ENCODE data around the gene TRPV3.
A peak's percentile ranks its signal among the peaks of the same experiment; 100 is the strongest.
"Not testable (repeated sequence)": the region's sequence is repeated elsewhere in the genome, so short reads cannot be mapped to it uniquely, and the experiment has no call there.

TRPV3 gene

DNA sequence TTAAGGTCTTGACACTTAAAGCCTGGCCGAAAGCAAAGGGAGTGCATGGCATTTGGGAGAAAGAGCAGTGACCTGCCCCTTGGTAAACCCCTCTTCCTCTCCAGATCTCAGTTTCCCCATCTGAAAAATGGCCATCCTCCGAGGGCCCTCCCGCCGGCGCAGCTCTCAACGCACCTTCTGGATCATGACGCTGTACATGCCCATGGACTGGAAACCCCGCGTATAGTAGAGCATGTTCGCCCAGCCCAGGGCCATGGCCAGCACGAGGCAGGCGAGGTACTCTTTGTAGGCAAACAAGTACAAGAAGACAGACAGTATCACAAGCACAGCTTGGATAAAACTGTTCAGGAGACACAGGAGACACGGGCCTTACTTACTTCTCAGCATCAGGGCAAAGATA, 33.6 kb downstream of the TRPV3 start:
- no peak for DNase-seq (ENCODE audit: low spot score)

DNA sequence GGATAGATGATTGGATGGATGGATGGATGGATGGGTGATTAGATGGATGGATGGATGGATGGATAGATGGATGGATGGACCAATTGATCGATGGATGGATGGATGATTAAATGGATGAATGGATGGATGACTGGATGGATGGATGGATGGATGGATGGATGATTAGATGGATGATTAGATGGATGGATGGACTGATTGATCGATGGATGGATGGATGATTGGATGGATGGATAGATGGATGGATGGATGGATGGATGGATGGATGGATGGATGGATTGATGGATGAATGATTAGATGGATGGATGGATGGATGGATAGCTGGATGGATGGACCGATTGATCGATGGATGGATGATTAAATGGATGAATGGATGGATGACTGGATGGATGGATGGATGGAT, 38.1 kb downstream of the TRPV3 start:
- not testable (repeated sequence) for DNase-seq (ENCODE audit: low spot score)

DNA sequence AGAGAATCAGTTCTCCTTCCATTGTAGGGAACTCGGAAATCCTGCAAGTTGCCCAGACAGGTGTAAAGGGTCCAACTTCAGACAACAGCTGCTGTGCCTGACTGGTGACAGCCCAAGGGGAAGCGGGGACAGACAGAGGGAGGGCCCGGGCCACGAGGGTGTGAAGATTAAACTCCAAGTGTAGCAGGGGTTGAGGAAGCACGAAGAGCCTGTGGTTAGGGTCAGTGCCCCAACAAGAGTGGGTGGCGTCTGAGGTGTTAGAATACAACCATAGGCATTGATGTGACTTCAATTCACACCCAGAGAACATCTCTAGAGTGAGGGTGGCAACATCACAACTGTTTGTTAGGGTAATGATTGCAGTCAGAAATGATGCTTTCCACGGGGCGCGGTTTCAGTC, 42.7 kb downstream of the TRPV3 start:
- no peak for DNase-seq (ENCODE audit: low spot score)

DNA sequence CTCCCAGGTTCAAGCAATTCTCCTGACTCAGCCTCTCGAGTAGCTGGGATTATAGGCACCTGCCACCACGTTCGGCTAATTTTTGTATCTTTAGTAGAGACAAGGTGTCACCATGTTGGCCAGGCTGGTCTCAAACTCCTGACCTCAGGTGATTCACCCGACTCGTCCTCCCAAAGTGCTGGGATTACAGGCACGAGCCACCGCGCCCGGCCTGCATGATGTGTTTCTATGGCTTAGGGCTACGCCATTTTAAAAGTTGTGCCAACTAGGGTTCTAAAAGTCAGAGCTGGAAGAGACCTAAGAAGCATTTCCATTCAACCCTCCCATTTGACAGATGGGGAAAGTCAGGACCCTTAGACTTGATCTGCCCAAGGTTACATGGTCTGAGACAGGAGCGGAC, 43.4 kb downstream of the TRPV3 start:
- DNase-seq (ENCODE audit: low spot score): not testable (repeated sequence)

DNA sequence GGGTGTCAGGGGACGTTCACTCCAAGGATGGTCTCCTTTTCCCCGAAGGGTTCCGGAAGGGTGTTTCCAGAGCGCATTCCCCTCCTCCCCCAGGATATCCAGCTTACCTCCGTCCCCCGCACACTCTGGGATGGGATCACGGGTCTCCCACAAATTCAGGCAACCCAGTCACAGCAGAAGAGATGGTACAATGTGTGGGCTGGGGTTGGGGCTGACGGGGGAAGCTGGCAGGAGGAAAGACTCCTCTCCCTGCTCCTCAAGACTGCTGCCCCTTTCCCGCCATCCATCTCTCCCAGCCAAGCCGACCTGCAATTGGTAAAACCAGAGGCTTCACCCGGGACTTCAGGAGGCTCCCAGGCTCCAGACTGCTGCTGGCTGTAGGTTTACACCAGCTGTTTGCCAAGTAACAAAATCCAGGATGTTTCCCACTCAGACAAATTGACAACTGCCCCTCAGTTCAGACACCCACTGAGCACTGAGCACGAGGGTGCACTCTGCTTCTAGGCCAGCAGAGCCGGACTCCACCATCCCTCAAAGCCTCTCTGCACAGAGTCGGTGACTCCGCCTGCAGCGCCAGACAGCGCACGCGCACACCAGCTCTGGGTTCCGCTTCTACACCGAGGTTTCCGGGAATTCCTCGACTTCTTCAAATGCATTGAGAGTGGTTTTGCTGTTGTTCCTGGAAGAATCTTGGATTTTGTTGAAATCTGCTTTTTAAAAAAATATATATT, 44.1 kb downstream of the TRPV3 start:
- no peak for DNase-seq (ENCODE audit: low spot score)

DNA sequence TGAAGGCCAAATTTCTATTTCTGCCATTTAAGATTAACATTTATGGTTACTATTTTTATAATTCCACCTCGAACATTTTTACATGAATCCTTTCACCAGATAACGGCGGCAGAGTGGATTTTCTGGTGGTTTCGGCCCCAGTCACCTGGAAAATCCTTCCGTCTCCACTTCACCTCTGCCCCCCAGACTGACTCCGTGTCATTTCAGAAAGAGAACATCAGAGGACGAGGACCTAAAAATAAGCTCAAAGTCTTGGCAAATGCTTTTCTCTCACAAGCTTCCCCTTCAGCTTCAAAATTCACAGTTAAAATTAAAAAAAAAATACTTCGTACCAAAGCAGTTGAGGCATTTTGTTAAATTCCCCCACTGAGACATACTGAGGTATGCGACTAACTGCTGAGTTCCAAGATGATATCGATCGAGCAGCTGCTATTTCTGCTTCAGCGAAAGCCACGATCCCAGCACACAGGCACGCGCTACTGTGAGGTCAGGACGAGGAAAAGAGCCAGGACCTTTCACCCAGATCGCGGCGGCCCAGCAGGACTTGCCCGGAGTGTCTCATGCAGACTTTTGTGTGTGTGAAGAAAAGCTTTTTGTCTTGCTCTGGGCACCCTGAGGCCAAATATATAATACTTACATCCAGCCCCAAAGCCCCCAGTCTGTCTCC, 45.0 kb downstream of the TRPV3 start:
- peak; percentile 24 for DNase-seq (ENCODE audit: low spot score)

DNA sequence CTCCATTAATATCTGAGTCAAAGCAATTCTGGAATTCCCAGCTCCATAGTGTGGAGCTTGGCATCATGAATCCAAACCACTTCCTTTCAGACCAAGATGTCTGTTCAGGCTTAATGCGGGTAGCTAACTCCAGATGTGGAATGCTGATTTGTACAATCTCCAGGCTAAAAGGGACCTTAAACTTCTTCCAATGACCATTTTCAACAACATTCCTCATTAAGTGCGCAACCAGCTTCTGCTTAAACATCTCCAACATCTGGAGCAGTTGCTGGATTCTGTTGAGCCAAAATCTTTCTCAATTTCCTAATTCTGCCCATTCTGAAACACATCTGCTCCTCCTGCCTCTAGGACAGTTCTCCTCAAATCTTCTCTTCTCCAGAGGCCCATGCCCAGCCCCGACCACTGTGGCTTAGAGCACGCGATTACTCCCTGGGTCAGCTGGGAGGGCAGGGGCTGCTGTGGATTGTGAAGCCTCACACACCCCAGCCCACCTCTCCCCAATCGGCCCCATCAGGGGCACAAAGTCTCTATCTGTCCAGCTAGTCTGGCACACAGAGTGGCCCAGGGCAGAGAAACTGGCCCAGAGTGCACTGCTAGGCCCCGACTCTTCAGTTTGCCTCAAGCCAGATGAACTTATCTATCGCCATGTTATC, 45.6 kb downstream of the TRPV3 start:
- DNase-seq (ENCODE audit: low spot score): no peak

DNA sequence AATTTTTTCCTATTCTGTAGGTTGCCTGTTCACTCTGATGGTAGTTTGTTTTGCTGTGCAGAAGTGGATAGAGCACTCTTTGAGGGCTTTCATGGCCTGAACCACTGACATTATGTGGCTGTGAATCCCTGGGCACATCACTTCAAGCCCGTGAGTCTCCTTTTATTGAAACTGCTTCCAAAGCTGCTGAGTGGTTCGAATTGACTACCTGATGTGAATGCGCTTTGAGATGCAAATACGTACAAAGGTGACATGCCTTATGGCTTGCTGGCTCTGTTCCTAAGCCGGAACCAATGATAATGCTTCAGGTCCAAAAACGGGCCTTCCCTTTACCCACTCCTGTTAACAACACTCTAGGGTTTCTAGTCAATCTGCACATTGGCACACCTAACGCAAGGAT, 47.5 kb downstream of the TRPV3 start:
- DNase-seq (ENCODE audit: low spot score): no peak

DNA sequence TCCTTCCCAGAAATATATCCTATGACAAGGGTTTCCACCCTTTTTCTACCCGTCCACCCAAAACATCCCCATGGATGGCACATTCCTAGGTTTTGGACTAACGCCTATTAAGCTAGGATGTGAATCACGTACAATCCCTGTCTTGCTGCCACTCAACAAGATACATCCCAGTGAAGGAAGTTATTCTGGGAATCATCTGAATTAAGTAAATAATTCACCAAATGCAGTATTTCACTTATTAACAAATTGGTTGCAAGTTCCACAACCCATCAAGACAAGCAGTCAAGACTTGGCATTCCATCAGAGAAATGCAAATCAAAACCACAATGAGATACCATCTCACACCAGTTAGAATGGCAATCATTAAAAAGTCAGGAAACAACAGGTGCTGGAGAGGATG, 49.7 kb downstream of the TRPV3 start:
- DNase-seq (ENCODE audit: low spot score): no peak

DNA sequence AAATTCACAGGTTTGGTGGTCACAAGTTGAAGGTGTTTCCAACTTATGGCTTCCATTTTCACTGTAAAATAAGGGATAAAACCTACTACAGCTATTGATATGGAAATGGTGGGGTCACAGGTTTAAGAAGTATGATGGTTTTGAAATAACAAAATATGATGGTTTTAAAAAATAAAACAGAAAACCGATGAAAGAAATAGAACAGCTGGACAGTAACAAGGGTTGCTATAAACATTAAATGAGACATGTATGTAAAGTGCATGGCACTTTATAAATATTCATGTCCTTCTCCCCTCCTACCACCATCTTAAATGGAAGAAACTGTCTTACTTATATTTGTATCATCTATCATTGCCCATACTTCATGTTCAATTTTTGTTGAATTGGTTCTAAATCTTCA, 50.5 kb downstream of the TRPV3 start:
- DNase-seq (ENCODE audit: low spot score): no peak

DNA sequence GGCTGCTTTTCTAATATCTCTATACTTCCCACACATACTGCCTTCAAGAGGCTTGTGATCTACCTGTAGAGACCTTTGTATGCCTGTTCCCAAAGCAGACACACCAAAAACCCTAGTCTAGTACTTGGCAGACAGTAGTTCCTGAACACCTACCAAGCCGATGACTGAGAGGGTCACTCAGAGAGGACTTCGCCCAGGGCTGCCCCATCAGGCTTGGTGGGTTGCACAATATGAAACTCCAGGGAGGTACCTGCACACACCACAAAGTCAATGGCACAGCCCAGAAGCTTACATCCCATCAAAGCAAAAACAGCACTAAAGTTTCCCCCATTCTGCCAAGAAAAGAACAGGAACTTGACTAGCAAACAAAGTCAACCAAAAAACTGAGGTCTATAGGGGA, 51.6 kb downstream of the TRPV3 start:
- DNase-seq (ENCODE audit: low spot score): no peak

DNA sequence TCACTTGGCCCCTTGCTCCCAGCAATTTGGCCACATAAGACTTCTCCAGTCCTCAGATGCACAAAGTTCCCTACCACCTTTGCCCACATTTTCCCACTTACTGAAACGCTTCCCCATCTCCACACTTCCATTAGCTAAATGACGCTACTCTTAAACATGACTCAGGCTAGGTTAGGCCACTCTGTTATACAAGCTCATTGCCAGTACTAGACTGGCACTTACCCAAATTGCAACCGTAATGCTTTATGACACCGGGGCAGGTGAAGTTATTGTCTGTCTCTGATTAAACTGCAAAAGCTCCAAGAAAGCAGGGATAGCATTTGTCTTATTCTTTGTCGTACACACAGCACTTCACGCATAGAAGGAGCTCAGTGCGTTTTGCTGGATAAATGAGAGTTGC, 52.6 kb downstream of the TRPV3 start:
- DNase-seq (ENCODE audit: low spot score): no peak

DNA sequence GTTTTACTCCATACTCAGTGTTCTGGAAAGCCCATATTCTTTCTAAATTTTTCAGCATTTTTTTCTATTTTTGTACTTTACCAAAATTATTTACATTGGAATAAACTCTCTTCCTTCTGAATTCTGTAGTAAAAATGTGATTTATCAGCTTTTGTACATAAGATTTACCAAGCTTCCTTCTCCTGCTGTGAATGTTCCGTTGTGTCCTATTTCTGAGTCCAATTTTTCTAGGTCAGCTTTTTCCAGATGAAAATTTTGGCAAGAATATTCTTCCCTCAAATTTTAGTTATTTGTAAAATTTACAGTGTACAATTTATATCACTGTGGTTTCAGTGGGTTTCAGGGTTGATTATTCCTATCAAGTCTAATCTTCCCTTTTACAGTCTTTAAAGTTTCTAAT, 54.3 kb downstream of the TRPV3 start:
- peak; percentile 37 for DNase-seq (ENCODE audit: low spot score)

DNA sequence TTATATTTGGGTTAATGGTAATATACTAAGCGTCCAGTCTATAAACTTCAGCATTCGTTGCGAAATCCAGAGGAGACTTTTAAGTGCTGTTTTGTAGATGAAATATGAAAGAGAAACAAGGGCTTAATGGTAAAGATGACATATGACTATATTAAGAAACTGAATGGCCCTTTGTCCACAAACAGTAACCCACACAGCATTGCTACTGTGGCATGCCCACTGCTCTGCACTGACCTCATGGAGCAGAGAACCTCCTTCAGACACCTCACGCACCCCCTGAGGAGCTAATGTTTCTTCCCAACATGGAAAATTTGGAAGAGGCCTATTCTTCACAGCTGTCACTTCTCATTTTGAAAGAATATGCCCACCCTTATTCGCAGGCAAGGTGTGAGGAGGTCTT, 55.1 kb downstream of the TRPV3 start:
- DNase-seq (ENCODE audit: low spot score): no peak

DNA sequence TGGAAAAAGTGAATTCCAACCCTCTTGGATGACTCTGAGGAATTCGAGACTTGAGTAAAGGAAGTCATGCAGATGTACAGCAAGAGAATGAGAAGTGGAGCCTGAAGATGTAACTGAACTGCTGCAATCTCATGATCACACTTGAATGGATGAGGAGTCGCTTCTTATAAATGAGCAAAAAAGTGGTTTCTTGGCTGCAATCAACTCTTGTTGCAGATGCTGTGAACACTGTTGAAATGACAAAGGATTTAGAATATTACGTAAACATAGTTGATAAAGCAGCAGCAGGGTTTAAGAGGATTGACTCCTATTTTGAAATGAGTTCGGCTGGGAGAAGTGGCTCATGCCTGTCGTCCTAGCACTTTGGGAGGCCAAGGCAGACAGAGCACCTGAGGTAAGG, 56.3 kb downstream of the TRPV3 start:
- no peak for DNase-seq (ENCODE audit: low spot score)

DNA sequence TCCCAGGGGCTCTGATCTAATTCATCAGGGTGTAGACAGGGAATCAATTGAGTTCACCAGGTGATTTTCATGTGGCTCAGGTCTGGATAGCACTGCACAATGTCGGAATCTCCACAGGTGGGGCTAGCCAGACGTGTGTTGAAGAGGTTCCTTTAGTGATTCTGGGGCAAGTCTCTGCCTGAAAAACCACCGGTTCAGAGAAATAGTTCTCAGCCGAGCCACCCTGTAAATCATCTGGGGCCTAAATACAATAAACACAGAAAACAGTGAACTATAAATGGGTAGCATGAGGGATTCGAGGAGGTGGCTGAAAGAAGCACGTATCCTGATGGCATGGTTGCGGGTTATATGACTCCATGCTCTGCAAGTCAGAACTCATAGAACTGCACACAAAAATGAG, 60.5 kb downstream of the TRPV3 start:
- no peak for DNase-seq (ENCODE audit: low spot score)

DNA sequence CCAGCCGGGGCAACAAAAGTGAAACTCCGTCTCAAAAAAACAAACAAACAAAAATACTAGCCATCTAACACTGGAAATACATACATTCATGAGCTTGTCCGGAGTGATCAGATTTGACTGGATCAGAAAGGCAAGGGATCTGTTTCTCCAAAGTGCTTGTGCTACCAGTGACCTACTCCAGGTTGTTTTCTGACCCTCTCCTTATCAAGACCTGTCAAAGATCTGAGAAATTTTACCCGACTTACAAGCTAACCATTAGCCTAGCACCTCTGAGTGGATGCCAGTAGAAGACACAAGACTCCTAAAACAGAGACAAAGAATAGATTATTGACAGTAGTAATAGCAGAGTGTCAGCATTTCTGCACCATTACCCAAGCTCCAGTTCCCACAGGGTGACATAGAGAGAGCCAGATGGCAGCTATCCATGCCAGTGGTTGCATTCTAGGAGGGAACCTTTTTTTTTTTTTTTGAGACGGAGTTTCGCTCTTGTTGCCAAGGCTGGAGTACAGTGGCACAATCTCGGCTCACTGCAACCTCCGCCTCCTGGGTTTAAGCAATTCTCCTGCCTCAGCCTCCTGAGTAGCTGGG, 72.0 kb downstream of the TRPV3 start:
- no peak for DNase-seq (ENCODE audit: low spot score)

DNA sequence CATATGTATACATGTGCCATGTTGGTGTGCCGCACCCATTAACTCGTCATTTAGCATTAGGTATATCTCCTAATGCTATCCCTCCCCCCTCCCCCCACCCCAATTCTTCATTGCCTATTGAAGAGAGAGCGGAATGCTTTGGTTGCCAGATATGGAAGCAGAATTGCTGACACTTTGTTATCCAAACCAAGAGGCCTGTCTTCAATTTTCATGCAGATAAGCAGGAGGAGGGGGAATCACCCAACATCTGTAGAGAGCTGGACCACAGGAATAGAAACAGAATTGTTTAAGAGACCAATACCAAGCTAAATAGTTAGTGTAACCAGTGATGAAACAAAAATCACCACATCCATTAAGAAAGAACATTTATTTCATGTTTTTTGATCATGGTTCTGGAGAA, 74.8 kb downstream of the TRPV3 start:
- DNase-seq (ENCODE audit: low spot score): no peak

DNA sequence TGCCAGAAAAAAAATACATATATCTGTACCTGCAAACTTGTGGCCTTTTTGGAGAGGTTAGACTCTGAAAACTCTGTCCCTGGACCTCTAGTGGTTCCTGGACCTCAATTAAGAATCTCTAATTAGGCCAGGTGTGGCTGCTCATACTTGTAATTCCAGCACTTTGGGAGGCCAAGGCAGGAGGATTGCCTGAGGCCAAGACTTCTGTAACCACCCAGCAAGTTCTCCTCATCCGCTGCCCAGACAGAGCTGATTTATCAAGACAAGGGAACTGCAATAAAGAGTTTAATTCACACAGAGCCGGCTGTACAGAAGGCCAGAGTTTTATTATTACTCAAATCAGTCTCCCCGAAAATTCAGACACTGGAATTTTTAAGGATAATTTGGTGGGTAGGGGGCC, 77.6 kb downstream of the TRPV3 start:
- no peak for DNase-seq (ENCODE audit: low spot score)

DNA sequence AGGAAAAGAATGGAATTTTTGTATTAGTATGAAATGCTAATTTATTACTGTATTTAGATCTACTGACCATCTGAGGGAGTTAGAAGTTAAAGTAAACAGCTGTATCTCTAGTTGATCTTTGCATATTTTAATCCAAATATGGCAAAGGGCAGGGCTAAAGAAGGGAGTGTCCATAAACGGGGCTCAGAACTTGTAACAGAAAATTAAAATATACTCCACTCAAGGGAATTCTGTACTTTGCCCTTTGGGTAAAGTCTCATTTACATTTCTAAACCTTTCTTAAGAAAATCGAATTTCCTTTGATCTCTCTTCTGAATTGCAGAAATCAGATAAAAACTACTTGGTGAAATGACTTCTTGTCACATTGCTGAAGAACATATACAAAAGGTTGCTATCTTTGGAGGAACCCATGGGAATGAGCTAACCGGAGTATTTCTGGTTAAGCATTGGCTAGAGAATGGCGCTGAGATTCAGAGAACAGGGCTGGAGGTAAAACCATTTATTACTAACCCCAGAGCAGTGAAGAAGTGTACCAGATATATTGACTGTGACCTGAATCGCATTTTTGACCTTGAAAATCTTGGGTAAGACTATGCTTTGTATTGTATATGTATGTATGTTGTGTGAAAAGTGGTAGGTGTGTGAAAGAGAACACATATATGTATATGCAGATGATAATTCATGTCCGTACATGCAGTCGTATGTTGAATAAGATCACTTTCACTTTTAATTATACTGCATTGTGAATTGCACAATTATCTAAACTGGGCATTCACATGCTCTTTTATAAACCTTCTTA, 81.6 kb downstream of the TRPV3 start, which contains the start of gene ASPA:
Gene ASPA, plus strand, starts transcription at position 186 of the 799 bp plus-strand sequence. Its CDS starts 163 bp downstream, at position 349.
- no peak for DNase-seq (ENCODE audit: low spot score)

DNA sequence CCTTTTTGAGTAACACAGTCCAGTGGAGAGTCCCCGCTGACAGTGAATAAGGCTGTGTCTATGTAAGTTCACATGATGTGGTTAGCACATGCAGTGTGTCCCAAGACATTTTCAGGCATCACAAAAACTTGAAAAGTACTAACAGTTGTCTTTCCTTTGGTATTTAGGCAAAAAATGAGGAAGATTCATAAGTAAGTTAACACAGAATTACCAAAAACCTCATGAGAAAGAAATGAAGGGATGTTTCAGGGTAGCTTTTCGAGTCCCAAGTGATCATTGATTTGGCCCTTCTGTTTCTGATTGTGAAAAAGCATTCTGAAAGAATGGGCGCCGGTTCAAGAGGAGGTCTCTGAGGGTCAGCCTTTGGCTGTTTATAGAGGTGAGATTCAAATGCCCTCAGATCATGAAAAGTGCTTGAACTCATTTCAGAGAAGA, 82.3 kb downstream of the TRPV3 start:
- DNase-seq (ENCODE audit: low spot score): no peak

DNA sequence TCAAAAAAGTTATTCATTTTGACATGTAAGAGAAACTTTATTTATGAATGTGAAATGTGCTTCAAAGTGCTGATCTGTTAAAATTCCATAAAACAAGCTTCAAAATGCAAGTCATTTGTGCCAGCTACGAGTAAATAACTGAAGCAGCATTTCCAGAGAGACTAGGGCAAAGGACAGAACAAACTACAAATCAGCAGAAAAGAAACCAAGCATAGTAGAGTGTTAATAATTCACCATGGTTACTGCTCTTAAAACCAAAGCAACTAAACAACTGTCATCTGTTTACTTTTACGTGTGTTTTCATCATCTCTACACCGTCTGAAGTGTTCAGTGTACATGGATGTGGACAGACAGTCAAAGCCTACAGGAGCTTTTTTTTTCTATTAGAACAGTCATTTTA, 83.4 kb downstream of the TRPV3 start:
- no peak for DNase-seq (ENCODE audit: low spot score)
